Measurements from ENCODE around the gene NEK9. TPM values are rescaled to one million over a fixed set of nuclear protein-coding genes. Genes with fewer than 3 reads are reported as not detected.

The NEK9 gene
- polyA plus RNA-seq, 1 donor from 2014 or later = 9.4 TPM

DNA sequence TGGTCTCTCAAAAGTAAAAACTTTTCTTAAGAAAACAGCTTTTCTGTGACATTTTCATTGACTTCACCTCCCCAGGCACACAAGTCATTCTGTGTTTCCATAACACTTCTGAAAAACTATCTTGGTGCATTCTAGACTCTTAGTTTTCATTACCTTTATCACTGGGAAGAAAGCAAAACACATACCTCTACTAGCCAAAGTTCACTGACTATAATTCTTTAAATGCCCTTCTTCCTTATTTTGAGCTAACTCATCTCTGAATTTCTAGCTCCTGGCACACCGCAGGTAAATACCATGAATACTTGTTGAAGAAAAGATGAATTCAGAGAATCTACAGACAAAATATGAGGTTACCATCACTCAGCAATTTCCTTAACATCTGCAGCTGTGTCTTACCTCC lies 96.7 kb downstream of the NEK9 start:
- Histone ChIP-seq H3K27ac (ENCODE audit: low read length) (no peak overlapping the region), H3F3A (ENCODE audit: insufficient read depth, low read length, poor library complexity, severe bottlenecking) (no peaks in the 10 kb centered on the region), H2AFZ (ENCODE audit: low read depth, low read length) (no peak overlapping the region), H3K36me3 (ENCODE audit: insufficient read depth, low read length) (no peaks in the 10 kb centered on the region), H3K27me3 (ENCODE audit: insufficient read depth, low read depth, low read length) (no peaks in the 10 kb centered on the region), H4K20me1 (ENCODE audit: insufficient read depth) (no peaks in the 10 kb centered on the region), H3K9me3 (ENCODE audit: low read length) (no peaks in the 10 kb centered on the region), H3K79me2 (replicated peaks; ENCODE audit: insufficient read depth, low read length) (no peaks in the 10 kb centered on the region), H3K9ac (ENCODE audit: low read length) (no peak overlapping the region), H3K4me2 (ENCODE audit: low read length) (no peak overlapping the region), H3K4me3 (ENCODE audit: low read length) (no peak overlapping the region), H3K9me2 (ENCODE audit: insufficient read depth, low read length) (no peaks in the 10 kb centered on the region)
- TF ChIP-seq POLR2AphosphoS5 (IDR thresholded peaks at IDR 0.05) (no peak), EP300 (conservative IDR thresholded peaks at IDR 0.05; ENCODE audit: poor library complexity, severe bottlenecking) (no peak), MXI1 (conservative IDR thresholded peaks at IDR 0.05; ENCODE audit: poor library complexity, severe bottlenecking) (no peak)
- TF ChIP-seq, protein P1, sequence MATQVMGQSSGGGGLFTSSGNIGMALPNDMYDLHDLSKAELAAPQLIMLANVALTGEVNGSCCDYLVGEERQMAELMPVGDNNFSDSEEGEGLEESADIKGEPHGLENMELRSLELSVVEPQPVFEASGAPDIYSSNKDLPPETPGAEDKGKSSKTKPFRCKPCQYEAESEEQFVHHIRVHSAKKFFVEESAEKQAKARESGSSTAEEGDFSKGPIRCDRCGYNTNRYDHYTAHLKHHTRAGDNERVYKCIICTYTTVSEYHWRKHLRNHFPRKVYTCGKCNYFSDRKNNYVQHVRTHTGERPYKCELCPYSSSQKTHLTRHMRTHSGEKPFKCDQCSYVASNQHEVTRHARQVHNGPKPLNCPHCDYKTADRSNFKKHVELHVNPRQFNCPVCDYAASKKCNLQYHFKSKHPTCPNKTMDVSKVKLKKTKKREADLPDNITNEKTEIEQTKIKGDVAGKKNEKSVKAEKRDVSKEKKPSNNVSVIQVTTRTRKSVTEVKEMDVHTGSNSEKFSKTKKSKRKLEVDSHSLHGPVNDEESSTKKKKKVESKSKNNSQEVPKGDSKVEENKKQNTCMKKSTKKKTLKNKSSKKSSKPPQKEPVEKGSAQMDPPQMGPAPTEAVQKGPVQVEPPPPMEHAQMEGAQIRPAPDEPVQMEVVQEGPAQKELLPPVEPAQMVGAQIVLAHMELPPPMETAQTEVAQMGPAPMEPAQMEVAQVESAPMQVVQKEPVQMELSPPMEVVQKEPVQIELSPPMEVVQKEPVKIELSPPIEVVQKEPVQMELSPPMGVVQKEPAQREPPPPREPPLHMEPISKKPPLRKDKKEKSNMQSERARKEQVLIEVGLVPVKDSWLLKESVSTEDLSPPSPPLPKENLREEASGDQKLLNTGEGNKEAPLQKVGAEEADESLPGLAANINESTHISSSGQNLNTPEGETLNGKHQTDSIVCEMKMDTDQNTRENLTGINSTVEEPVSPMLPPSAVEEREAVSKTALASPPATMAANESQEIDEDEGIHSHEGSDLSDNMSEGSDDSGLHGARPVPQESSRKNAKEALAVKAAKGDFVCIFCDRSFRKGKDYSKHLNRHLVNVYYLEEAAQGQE (IDR thresholded peaks at IDR 0.05; ENCODE audit: borderline replicate concordance) = no peak

Small RNA genes within 50 kb of the gene (small RNA-seq; reads per million reads assigned to genes)
- 0 reads per million in 3 experiments for gene HIF1AP1

Other genes starting within 250 kb of the NEK9 start
- 56.5 and 59.7 TPM in 2 replicates for gene DLST, start 245.1 kb downstream of the NEK9 start, polyA plus RNA-seq
- gene RPS6KL1, start 203.8 kb downstream of the NEK9 start, polyA plus RNA-seq = 147 and 187 TPM in 2 replicates
- gene PGF, start 171.5 kb downstream of the NEK9 start, polyA plus RNA-seq = 0.28 TPM in 1 of 2 replicates, not detected in the other
- 43.1 and 59.0 TPM in 2 replicates for gene EIF2B2, start 124.1 kb downstream of the NEK9 start, polyA plus RNA-seq
- 16.9 and 17.3 TPM in 2 replicates for gene MLH3, start 75.6 kb downstream of the NEK9 start, polyA plus RNA-seq
- gene ACYP1, start 63.0 kb downstream of the NEK9 start, polyA plus RNA-seq = 143 and 149 TPM in 2 replicates
- gene ZC2HC1C, start 57.4 kb downstream of the NEK9 start, polyA plus RNA-seq = 3.9 and 4.5 TPM in 2 replicates
- gene TMED10, start 49.6 kb upstream of the NEK9 start, polyA plus RNA-seq = 121 and 146 TPM in 2 replicates
- 266 and 296 TPM in 2 replicates for gene FOS, start 151.8 kb upstream of the NEK9 start, polyA plus RNA-seq

All from neural cell (in vitro differentiated cells).